Heart right ventricle (tissue), 16 donors: ENCODE results near the gene XIRP2. TPM values are rescaled to one million over a fixed set of nuclear protein-coding genes. Genes with fewer than 3 reads are reported as not detected.
"Not testable (repeated sequence)": the region's sequence is repeated elsewhere in the genome, so short reads cannot be mapped to it uniquely, and the experiment has no call there.

Source experiments
- ATAC-seq, 8 donors: fragments of 200-7000 bp; cut with Tn5 transposase; one replicate each; pipeline ENCODE4 v1.9.1; 2020; ENCODE audit warnings: mild to moderate bottlenecking in 8 of 8, moderate library complexity in 8 of 8, moderate number of reproducible peaks in 1 of 8
- DNase-seq, 2 donors: peaks; one replicate each; pipeline ENCODE4 v3.0.0-alpha.2; 2020
- H3K27ac ChIP-seq, 10 donors: fragments of 200-600 bp; sonication (generic) in 2 of 10; one replicate each; pipeline versions ENCODE4 v1.5.0 to v1.8.0; 2020 to 2022; ENCODE audit warnings: mild to moderate bottlenecking in 3 of 10
- H3K27me3 ChIP-seq, 7 donors: fragments of 200-600 bp; one replicate each; pipeline ENCODE4 v1.8.0; 2021 to 2022; ENCODE audit warnings: mild to moderate bottlenecking in 2 of 7
- H3K36me3 ChIP-seq, 9 donors: fragments of 200-600 bp; sonication (generic) in 1 of 9; one replicate each; pipeline versions ENCODE4 v1.5.0 to v1.8.0; 2020 to 2022; ENCODE audit warnings: mild to moderate bottlenecking in 2 of 9
- H3K4me1 ChIP-seq, 9 donors: fragments of 200-600 bp; sonication (generic) in 1 of 9; one replicate each; pipeline versions ENCODE4 v1.5.0 to v1.8.0; 2020 to 2022; ENCODE audit warnings: mild to moderate bottlenecking in 4 of 9
- H3K4me3 ChIP-seq, 10 donors: fragments of 200-600 bp; sonication (generic) in 2 of 10; one replicate each; pipeline versions ENCODE4 v1.5.0 to v1.8.0; 2020 to 2022; ENCODE audit warnings: mild to moderate bottlenecking in 7 of 10, moderate library complexity in 2 of 10
- H3K9me3 ChIP-seq, 11 donors: fragments of 200-600 bp in 10 of 11; sonication (generic) in 2 of 11; one replicate each; pipeline versions ENCODE4 v1.5.0 to v1.8.0; 2013 to 2022; ENCODE audit warnings: mild to moderate bottlenecking in 2 of 11, control low read depth in 1 of 11, moderate library complexity in 1 of 11
- CTCF ChIP-seq, 9 donors: fragments of 200-600 bp; sonication (generic) in 2 of 9; IDR thresholded peaks; one replicate each; pipeline versions ENCODE4 v1.5.0 to v1.8.0; 2021 to 2022; ENCODE audit warnings: antibody characterized with exemption in 9 of 9, mild to moderate bottlenecking in 5 of 9, moderate library complexity in 1 of 9
- WGBS, 2 donors: extraction: QIAGEN DNeasy Blood & Tissue Kit; methylation state at CpG; one replicate each; pipeline ENCODE4 v1.1.7; 2013; ENCODE audit warnings: inconsistent platforms in 1 of 2; 5-methylcytosine and 5-hydroxymethylcytosine counted together
- intact Hi-C, 10 donors: fragments of 100-400 bp; cut with DNase I; formaldehyde crosslinking; loops; one replicate each; pipeline versions ENCODE4 v1.11.1 to v1.14.2; 2022
- polyA plus RNA-seq, 2 donors: library from polyadenylated mRNA; stranded (reverse); fragments of 200-250 nt; gene quantifications; one replicate each; pipeline ENCODE4 v1.2.3, GENCODE V29; 2013
- total RNA-seq, 10 donors: library from RNA; stranded (reverse); fragmentation: NEBNext Ultra II Directional in 3 of 10; extraction: Animal tissue kit (Norgen Biotek cat#: 25700) in 3 of 10; gene quantifications; one replicate each; pipeline versions ENCODE4 v1.2.1 to v1.2.4, GENCODE V29; 2021 to 2023
- donor health status: Arrhythmogenic right ventricular cardiomyopathy.
- donor health status: ischemic (EF 13 %, LVEDD 7.1; RV severe dilation, severe dysfunction).
- donor health status: healthy with polysubstance abuse.
- donor health status: DM: no; HTN: yes; CAD: no.
- donor health status: DM: no; HTN: no; CAD: no.
- donor health status: ischemic (EF 25% LVEDD 6.9; RV normal size, moderate dysfunction).
- donor health status: ischemic (EF 25% LVEDD 5.7; RV mildly dilated, moderate dysfunction).
- donor health status: healthy.
- donor health status: DM: yes; HTN: yes; CAD: no.
- donor health status: Ischemic cardiomyopathy.
- donor health status: ischemic (EF 35%, LVEDD 5.7; RV mildly dilated, moderate dysfunction).
- donor health status: nonischemic (EF 11% LVEDD 7.7; RV severe dilation, severe dysfunction).
- donor health status: DM: yes; HTN: yes; CAD: no.
- donor health status: PGD.
- donor health status: ischemic (EF 29% LVEDD 5.4; RV normal size, mild dysfunction).
- donor health status: nonischemic (EF 23%, LVEDD 6.1; RV moderate dilation, normal function).

XIRP2 gene
- total and polyA plus RNA-seq, 12 donors: 145 to 1,255 (median 577) TPM

GRCh38 chr2:167265722-167266121, 377.4 kb downstream of the XIRP2 start:
- Histone ChIP-seq H3K27ac (no peak overlapping the region), H3K9me3 (peaks cover 0 to 19% (median 8%) of the 10 kb centered on the region in 11 donors), H3K36me3 (no peaks in the 10 kb centered on the region), H3K4me1 (peaks cover 0 to 4% (median 0%) of the 10 kb centered on the region in 9 donors), H3K27me3 (no peaks in the 10 kb centered on the region), H3K4me3 (no peak overlapping the region)
- intact Hi-C loops: loop anchor here in 1 of 10 donors (10.0 kb wide), 2 partner anchors 149 to 849 kb away; no protein-coding TSS in a partner anchor
- 67 to 77% methylated on average over 5 of the region's 5 CpGs for WGBS, 2 donors
- DNase-seq: no peak
- TF ChIP-seq CTCF (IDR thresholded peaks at IDR 0.05): no peak
- ATAC-seq: peak in 1 of 8 donors; percentile 86

- H3K27me3 ChIP-seq, H3K4me1 ChIP-seq, H3K36me3 ChIP-seq, ATAC-seq, DNase-seq, H3K4me3 ChIP-seq, H3K27ac ChIP-seq: not testable (repeated sequence)
- intact Hi-C loops: loop anchor here in 1 of 10 donors (10.0 kb wide), 2 partner anchors 147 to 847 kb away; no protein-coding TSS in a partner anchor
- peaks cover 0 to 19% (median 8%) of the 10 kb centered on the region in 11 donors for H3K9me3 ChIP-seq
- WGBS, 2 donors: 61 to 71% methylated on average over 2 of the region's 2 CpGs
Observed at GRCh38 chr2:167268245-167268644, 380.0 kb downstream of the XIRP2 start.

- 60 to 61% methylated on average over 3 of the region's 3 CpGs for WGBS, 2 donors
- intact Hi-C loops: no loop called here
- ATAC-seq: no peak
Observed at GRCh38 chr2:167271932-167272331, 383.7 kb downstream of the XIRP2 start.

GRCh38 chr2:167275046-167275445, 386.8 kb downstream of the XIRP2 start:
- H3K36me3 ChIP-seq: no peaks in the 10 kb centered on the region
- H3K4me1 ChIP-seq: no peaks in the 10 kb centered on the region
- DNase-seq (no peak), ATAC-seq (no peak)
- H3K4me3 ChIP-seq: no peak overlapping the region
- intact Hi-C loops: no loop called here
- peaks cover 0 to 7% (median 0%) of the 10 kb centered on the region in 7 donors for H3K27me3 ChIP-seq
- TF ChIP-seq CTCF (IDR thresholded peaks at IDR 0.05): no peak
- peaks cover 0 to 7% (median 0%) of the 10 kb centered on the region in 11 donors for H3K9me3 ChIP-seq
- H3K27ac ChIP-seq: no peak overlapping the region
- 21 to 26% methylated on average over 3 of the region's 3 CpGs for WGBS, 2 donors

More at GRCh38 chr2:167271932-167272331, 383.7 kb downstream of the XIRP2 start:
- H3K4me3 ChIP-seq: no peak overlapping the region
- DNase-seq: no peak
- H3K27me3 ChIP-seq: peaks cover 0 to 7% (median 0%) of the 10 kb centered on the region in 7 donors
- H3K36me3 ChIP-seq: no peaks in the 10 kb centered on the region
- no peak for TF ChIP-seq CTCF (IDR thresholded peaks at IDR 0.05)
- H3K9me3 ChIP-seq: peaks cover 0 to 19% (median 8%) of the 10 kb centered on the region in 11 donors
- H3K4me1 ChIP-seq: no peaks in the 10 kb centered on the region
- no peak overlapping the region for H3K27ac ChIP-seq

- no peak for ATAC-seq
- Histone ChIP-seq H3K4me3 (no peak overlapping the region), H3K27me3 (peaks cover 0 to 6% (median 0%) of the 10 kb centered on the region in 7 donors), H3K9me3 (peaks cover 0 to 7% (median 0%) of the 10 kb centered on the region in 11 donors), H3K4me1 (no peaks in the 10 kb centered on the region), H3K27ac (no peak overlapping the region), H3K36me3 (no peaks in the 10 kb centered on the region)
- no peak for TF ChIP-seq CTCF (IDR thresholded peaks at IDR 0.05)
- WGBS, 2 donors: 70% methylated on average over 5 of the region's 5 CpGs
- DNase-seq: no peak
- intact Hi-C loops: no loop called here
Observed at GRCh38 chr2:167279810-167280209, 391.5 kb downstream of the XIRP2 start.
